Measurements from ENCODE around the gene IARS1.

- no peak for TF ChIP-seq CTCF (IDR thresholded peaks at IDR 0.05; ENCODE audit: borderline replicate concordance, extremely low read depth, low read length, poor library complexity, severe bottlenecking)
- TF ChIP-seq EZH2 (IDR thresholded peaks at IDR 0.05; ENCODE audit: borderline replicate concordance, low read depth, low read length, severe bottlenecking) = no peak
Measured at GRCh38 chr9:92290785-92291429, 2.6 kb downstream of the IARS1 start.
